K562 (cell line): ENCODE data around the gene TRMT44. TPM values are rescaled to one million over a fixed set of nuclear protein-coding genes. Genes with fewer than 3 reads are reported as not detected.

Experiments used
- ATAC-seq: fragments of 200-7000 bp; cut with Tn5 transposase; 3 replicates; pipeline ENCODE4 v1.9.1; 2020; ENCODE audit warnings: moderate library complexity
- BruUV-seq: library from RNA; stranded (reverse); fragments of 400-500 nt; replicated peaks from 2 replicates; lab custom pipeline; 2021; lab: Mats Ljungman, UMichigan
- CTCF ChIA-PET: fragments of 300-600 bp; formaldehyde crosslinking; extraction: SDS; loops from one replicate; lab custom pipeline; 2021; ENCODE audit warnings: low intra/inter-chr PET ratio; lab: Yijun Ruan, JAX
- POLR2A ChIA-PET: fragments of 300-600, 350-650 bp; sonication (Branson Sonifier 250); formaldehyde crosslinking; extraction: SDS; loops from one replicate; lab custom pipeline; 2021; ENCODE audit warnings: antibody characterized with exemption, inconsistent platforms; lab: Yijun Ruan, JAX
- DNase-seq, 4 experiments: peaks; one replicate each; pipeline versions ENCODE4 v3.0.0 to v3.0.0-alpha.2; 2011 to 2018; ENCODE audit warnings: low spot score in 3 of 4, mixed read lengths in 3 of 4; ENCODE audit errors: extremely low read depth in 1 of 4
- FAIRE-seq: peaks from 2 replicates; lab custom pipeline; 2011; peaks lifted over from hg19 to GRCh38; lab: Jason Lieb, UNC
- H2AFZ ChIP-seq: 2 replicates; pipeline ENCODE4 v1.6.0; 2011; ENCODE audit warnings: low read depth, low read length, control low read depth, inconsistent platforms
- H3K27ac ChIP-seq: fragments of 200-600 bp; 3 replicates; pipeline ENCODE4 v1.8.0; 2011; ENCODE audit warnings: low read depth, mild to moderate bottlenecking, control low read depth, inconsistent platforms, low read length, moderate library complexity, mixed read lengths; ENCODE audit errors: extremely low read depth
- H3K27me3 ChIP-seq, 2 experiments: fragments of 300-600 bp in 1 of 2; 2 replicates in 1 of 2; 3 replicates in 1 of 2; pipeline versions ENCODE4 v1.6.0 to v1.8.0; 2011; ENCODE audit warnings: inconsistent platforms in 2 of 2, low read length in 2 of 2, mild to moderate bottlenecking in 1 of 2, mixed read lengths in 1 of 2, moderate library complexity in 1 of 2; ENCODE audit not compliant: control insufficient read depth in 2 of 2, insufficient read depth in 2 of 2
- H3K36me3 ChIP-seq: fragments of 300-600 bp; 3 replicates; pipeline ENCODE4 v1.8.0; 2011; ENCODE audit warnings: mild to moderate bottlenecking, low read length, inconsistent platforms; ENCODE audit not compliant: control insufficient read depth, insufficient read depth
- H3K4me1 ChIP-seq, 2 experiments: fragments of 200-600 bp in 1 of 2; replicated peaks in 1 of 2; 2 replicates in 1 of 2; 3 replicates in 1 of 2; pipeline versions ENCODE4 v1.5.1 to v1.8.0; 2011; ENCODE audit warnings: inconsistent platforms in 2 of 2, low read length in 2 of 2, mild to moderate bottlenecking in 1 of 2, mixed read lengths in 1 of 2, moderate library complexity in 1 of 2; ENCODE audit not compliant: control insufficient read depth in 2 of 2, insufficient read depth in 2 of 2
- H3K4me2 ChIP-seq: 2 replicates; pipeline ENCODE4 v1.6.1; 2011; ENCODE audit warnings: low read length, control low read depth, inconsistent platforms, mixed read lengths; ENCODE audit not compliant: insufficient read depth
- H3K4me3 ChIP-seq: fragments of 200-600 bp; sonication (generic), shearing (Covaris generic); 2 replicates; pipeline ENCODE4 v1.5.1; 2016; ENCODE audit warnings: control low read depth, inconsistent platforms
- H3K79me2 ChIP-seq: fragments of 200-600 bp; 3 replicates; pipeline ENCODE4 v1.8.0; 2011; ENCODE audit warnings: low read length, inconsistent platforms; ENCODE audit not compliant: control insufficient read depth, insufficient read depth
- H3K9ac ChIP-seq, 2 experiments: 2 replicates each; pipeline versions ENCODE4 v1.6.0 to v1.6.1; 2011; ENCODE audit warnings: low read depth in 2 of 2, low read length in 2 of 2, control low read depth in 1 of 2, inconsistent platforms in 1 of 2, mild to moderate bottlenecking in 1 of 2, mixed read lengths in 1 of 2; ENCODE audit not compliant: insufficient read depth in 1 of 2
- H3K9me1 ChIP-seq: one replicate; pipeline ENCODE4 v1.6.0; 2011; ENCODE audit warnings: inconsistent platforms, mild to moderate bottlenecking, low read length, moderate library complexity; ENCODE audit not compliant: control insufficient read depth, insufficient read depth
- H3K9me3 ChIP-seq: replicated peaks from 2 replicates; pipeline ENCODE4 v1.5.1; 2011; ENCODE audit warnings: low read depth, low read length, inconsistent platforms; ENCODE audit not compliant: control insufficient read depth, insufficient read depth
- H4K20me1 ChIP-seq: replicated peaks from 2 replicates; pipeline ENCODE4 v1.6.1; 2011; ENCODE audit warnings: low read length, inconsistent platforms, mixed read lengths; ENCODE audit not compliant: control insufficient read depth, insufficient read depth
- NFIC ChIP-seq: fragments of 450-650 bp; IDR thresholded peaks from 2 replicates; pipeline ENCODE4 v1.6.1; 2017; ENCODE audit warnings: mild to moderate bottlenecking, inconsistent platforms
- WGBS: fragments of 100-300 bp; shearing (Covaris generic); methylation state at CpG from one replicate; pipeline ENCODE4 v1.1.6; 2016; ENCODE audit warnings: low coverage, mixed read lengths; ENCODE audit not compliant: insufficient coverage; ENCODE audit errors: missing lambda C conversion rate; 5-methylcytosine and 5-hydroxymethylcytosine counted together
- in situ Hi-C: fragments of 300-500 bp; cut with MboI; formaldehyde crosslinking; loops from 4 replicates; pipeline ENCODE4 v1.15.0; 2018; ENCODE audit warnings: inconsistent platforms, mixed read lengths
- intact Hi-C: fragments of 100-400 bp; cut with micrococcal nuclease; formaldehyde crosslinking; loops from 2 replicates; pipeline ENCODE4 v1.14.2; 2022
- polyA plus RNA-seq, 8 experiments: library from polyadenylated mRNA; depleted of rRNA in 4 of 8; stranded (reverse) in 5 of 8; unstranded in 3 of 8; fragments of >200 nt; fragmentation: Nextera tagmentation in 2 of 8; fragmentation: Illumina TruSeq in 1 of 8; extraction: Ambion mirVana in 2 of 8; extraction: Trizol in 1 of 8; gene quantifications; 2 replicates each; pipeline versions ENCODE4 v1.2.1 to v1.2.3, GENCODE V29; 2011 to 2014; ENCODE audit warnings: inconsistent platforms in 1 of 8, missing spikeins in 1 of 8
- total RNA-seq, 7 experiments: library from RNA; depleted of rRNA in 6 of 7; stranded (reverse); fragments of >200 nt in 6 of 7; fragmentation: Illumina TruSeq in 2 of 7; extraction: Trizol in 2 of 7; gene quantifications; 2 replicates each; pipeline versions ENCODE4 v1.2.1 to v1.2.3, GENCODE V29; 2011 to 2021; ENCODE audit warnings: low replicate concordance in 1 of 7
- TF ChIP-seq, protein P1 (sequence below), 2 experiments: fragments of 450-650 bp in 1 of 2; sonication (generic) in 1 of 2; formaldehyde crosslinking in 1 of 2; IDR thresholded peaks; 2 replicates each; pipeline versions ENCODE4 v1.7.1 to v1.9.0; 2016 to 2022; ENCODE audit warnings: inconsistent platforms in 1 of 2, mild to moderate bottlenecking in 1 of 2, missing genetic modification reagents in 1 of 2

TRMT44 gene
- total and polyA plus RNA-seq, 9 of the 15 experiments (the other 6 are each of a cell fraction or from before 2014, with no cell fraction given): 1.2 to 18.6 (median 10.0) TPM

- H3K9me3 ChIP-seq: no peaks in the 10 kb centered on the region; the same call in 1 of the 2 replicates
- ChIA-PET CTCF (no interaction called here), POLR2A (interaction anchor here (0.5 to 0.8 kb wide), 2 partner anchors 8 to 105 kb away, joined by 3 read pairs; no protein-coding TSS in a partner anchor)
- H3K36me3 ChIP-seq: no peaks in the 10 kb centered on the region
- H3K9ac ChIP-seq: no peak overlapping the region
- no peaks in the 10 kb centered on the region for H3K79me2 ChIP-seq
- H3K27ac ChIP-seq: no peak overlapping the region
- H2AFZ ChIP-seq: no peak overlapping the region
- no peak for ATAC-seq
- no peak for FAIRE-seq
- H3K4me1 ChIP-seq: peaks cover 0 to 24% of the 10 kb centered on the region in 2 experiments; a peak in 2 of 5 replicates
- H3K9me1 ChIP-seq: peaks cover 5% of the 10 kb centered on the region
- H4K20me1 ChIP-seq: no peaks in the 10 kb centered on the region
- BruUV-seq: no TSS peak
- H3K4me3 ChIP-seq: no peak overlapping the region
- H3K27me3 ChIP-seq: peaks cover 0 to 5% of the 10 kb centered on the region in 2 experiments; a peak in 1 of 5 replicates
- intact Hi-C loops: no loop called here
- 40% methylated on average over 6 of the region's 6 CpGs for WGBS
- no peak overlapping the region for H3K4me2 ChIP-seq
- TF ChIP-seq, protein P1, sequence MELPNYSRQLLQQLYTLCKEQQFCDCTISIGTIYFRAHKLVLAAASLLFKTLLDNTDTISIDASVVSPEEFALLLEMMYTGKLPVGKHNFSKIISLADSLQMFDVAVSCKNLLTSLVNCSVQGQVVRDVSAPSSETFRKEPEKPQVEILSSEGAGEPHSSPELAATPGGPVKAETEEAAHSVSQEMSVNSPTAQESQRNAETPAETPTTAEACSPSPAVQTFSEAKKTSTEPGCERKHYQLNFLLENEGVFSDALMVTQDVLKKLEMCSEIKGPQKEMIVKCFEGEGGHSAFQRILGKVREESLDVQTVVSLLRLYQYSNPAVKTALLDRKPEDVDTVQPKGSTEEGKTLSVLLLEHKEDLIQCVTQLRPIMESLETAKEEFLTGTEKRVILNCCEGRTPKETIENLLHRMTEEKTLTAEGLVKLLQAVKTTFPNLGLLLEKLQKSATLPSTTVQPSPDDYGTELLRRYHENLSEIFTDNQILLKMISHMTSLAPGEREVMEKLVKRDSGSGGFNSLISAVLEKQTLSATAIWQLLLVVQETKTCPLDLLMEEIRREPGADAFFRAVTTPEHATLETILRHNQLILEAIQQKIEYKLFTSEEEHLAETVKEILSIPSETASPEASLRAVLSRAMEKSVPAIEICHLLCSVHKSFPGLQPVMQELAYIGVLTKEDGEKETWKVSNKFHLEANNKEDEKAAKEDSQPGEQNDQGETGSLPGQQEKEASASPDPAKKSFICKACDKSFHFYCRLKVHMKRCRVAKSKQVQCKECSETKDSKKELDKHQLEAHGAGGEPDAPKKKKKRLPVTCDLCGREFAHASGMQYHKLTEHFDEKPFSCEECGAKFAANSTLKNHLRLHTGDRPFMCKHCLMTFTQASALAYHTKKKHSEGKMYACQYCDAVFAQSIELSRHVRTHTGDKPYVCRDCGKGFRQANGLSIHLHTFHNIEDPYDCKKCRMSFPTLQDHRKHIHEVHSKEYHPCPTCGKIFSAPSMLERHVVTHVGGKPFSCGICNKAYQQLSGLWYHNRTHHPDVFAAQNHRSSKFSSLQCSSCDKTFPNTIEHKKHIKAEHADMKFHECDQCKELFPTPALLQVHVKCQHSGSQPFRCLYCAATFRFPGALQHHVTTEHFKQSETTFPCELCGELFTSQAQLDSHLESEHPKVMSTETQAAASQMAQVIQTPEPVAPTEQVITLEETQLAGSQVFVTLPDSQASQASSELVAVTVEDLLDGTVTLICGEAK (IDR thresholded peaks at IDR 0.05): no peak
- TF ChIP-seq, protein P1 (CRISPR knock-in tag; IDR thresholded peaks at IDR 0.05): no peak
- 0 out of 2 replicates have a peak, but pooled peaks have one; percentile 9 for TF ChIP-seq NFIC
- TF ChIP-seq, all 486 proteins: peak for 1
- in situ Hi-C loops: no loop called here
- no peak for DNase-seq
Measured at GRCh38 chr4:8502371-8502770, 61.8 kb downstream of the TRMT44 start.
